ENCODE data around the gene KRT72.

KRT72 gene

GRCh38 chr12:52601671-52602070 is 408 bp upstream of the KRT72 start:
- TF ChIP-seq EGR1 (IDR thresholded peaks at IDR 0.05), result no peak
- TF ChIP-seq CREB1 (IDR thresholded peaks at IDR 0.05; ENCODE audit: low read depth), result no peak
- no peak for TF ChIP-seq REST (IDR thresholded peaks at IDR 0.05; ENCODE audit: low read depth)
- no peak for TF ChIP-seq ZBTB7A (IDR thresholded peaks at IDR 0.05; ENCODE audit: low read depth)
- TF ChIP-seq TEAD4 (IDR thresholded peaks at IDR 0.05), result no peak

GRCh38 chr12:52600475-52600874 is 788 bp downstream of the KRT72 start:
- no peak for TF ChIP-seq RAD21 (IDR thresholded peaks at IDR 0.05; ENCODE audit: low read depth)
- no peak for TF ChIP-seq EGR1 (IDR thresholded peaks at IDR 0.05)
- no peak for TF ChIP-seq REST (IDR thresholded peaks at IDR 0.05; ENCODE audit: low read depth)
- TF ChIP-seq FOXM1 (IDR thresholded peaks at IDR 0.05; ENCODE audit: borderline replicate concordance, low read depth), result no peak
- no peak for TF ChIP-seq CEBPB (IDR thresholded peaks at IDR 0.05)
- TF ChIP-seq EP300 (IDR thresholded peaks at IDR 0.05; ENCODE audit: borderline replicate concordance), result no peak
- no peak for TF ChIP-seq TCF12 (IDR thresholded peaks at IDR 0.05; ENCODE audit: low read depth)
- no peak for TF ChIP-seq TAF1 (IDR thresholded peaks at IDR 0.05; ENCODE audit: low read depth)
- TF ChIP-seq ZBTB7A (IDR thresholded peaks at IDR 0.05; ENCODE audit: low read depth), result no peak
- TF ChIP-seq MAX (IDR thresholded peaks at IDR 0.05), result no peak
- TF ChIP-seq CREB1 (IDR thresholded peaks at IDR 0.05; ENCODE audit: low read depth), result no peak
- no peak for TF ChIP-seq NFIC (IDR thresholded peaks at IDR 0.05)
- no peak for TF ChIP-seq USF1 (IDR thresholded peaks at IDR 0.05)

GRCh38 chr12:52600071-52600470 is 1.2 kb downstream of the KRT72 start:
- TF ChIP-seq YY1 (IDR thresholded peaks at IDR 0.05; ENCODE audit: low read depth) (no peak), FOXM1 (IDR thresholded peaks at IDR 0.05; ENCODE audit: borderline replicate concordance, low read depth) (no peak), ZBTB7A (IDR thresholded peaks at IDR 0.05; ENCODE audit: low read depth) (no peak), TAF1 (IDR thresholded peaks at IDR 0.05; ENCODE audit: low read depth) (no peak), CEBPB (IDR thresholded peaks at IDR 0.05) (no peak), NFIC (IDR thresholded peaks at IDR 0.05) (no peak), TCF12 (IDR thresholded peaks at IDR 0.05; ENCODE audit: low read depth) (no peak), USF1 (IDR thresholded peaks at IDR 0.05) (no peak), EGR1 (IDR thresholded peaks at IDR 0.05) (no peak), REST (IDR thresholded peaks at IDR 0.05; ENCODE audit: low read depth) (no peak), EP300 (IDR thresholded peaks at IDR 0.05; ENCODE audit: borderline replicate concordance) (no peak), CREB1 (IDR thresholded peaks at IDR 0.05; ENCODE audit: low read depth) (no peak), TEAD4 (IDR thresholded peaks at IDR 0.05) (no peak)

- TF ChIP-seq TEAD4 (IDR thresholded peaks at IDR 0.05) (no peak), MAX (IDR thresholded peaks at IDR 0.05) (no peak), FOXM1 (IDR thresholded peaks at IDR 0.05; ENCODE audit: borderline replicate concordance, low read depth) (no peak), EP300 (IDR thresholded peaks at IDR 0.05; ENCODE audit: borderline replicate concordance) (no peak), CEBPB (IDR thresholded peaks at IDR 0.05) (no peak)
Observed at GRCh38 chr12:52598966-52599365, 2.3 kb downstream of the KRT72 start.

GRCh38 chr12:52591521-52591920 is 9.7 kb downstream of the KRT72 start:
- no peak for TF ChIP-seq RAD21 (IDR thresholded peaks at IDR 0.05; ENCODE audit: low read depth)
- no peak for TF ChIP-seq TAF1 (IDR thresholded peaks at IDR 0.05; ENCODE audit: low read depth)
- no peak for TF ChIP-seq NFIC (IDR thresholded peaks at IDR 0.05)
- TF ChIP-seq FOXM1 (IDR thresholded peaks at IDR 0.05; ENCODE audit: borderline replicate concordance, low read depth), result no peak
- TF ChIP-seq EP300 (IDR thresholded peaks at IDR 0.05; ENCODE audit: borderline replicate concordance), result no peak
- TF ChIP-seq USF1 (IDR thresholded peaks at IDR 0.05), result no peak
